ENCODE data around the gene JMJD1C. TPM values are rescaled to one million over a fixed set of nuclear protein-coding genes. Genes with fewer than 3 reads are reported as not detected.

Gene JMJD1C
- total RNA-seq, 2 experiments from 2014 or later, result 389 to 399 TPM

DNA sequence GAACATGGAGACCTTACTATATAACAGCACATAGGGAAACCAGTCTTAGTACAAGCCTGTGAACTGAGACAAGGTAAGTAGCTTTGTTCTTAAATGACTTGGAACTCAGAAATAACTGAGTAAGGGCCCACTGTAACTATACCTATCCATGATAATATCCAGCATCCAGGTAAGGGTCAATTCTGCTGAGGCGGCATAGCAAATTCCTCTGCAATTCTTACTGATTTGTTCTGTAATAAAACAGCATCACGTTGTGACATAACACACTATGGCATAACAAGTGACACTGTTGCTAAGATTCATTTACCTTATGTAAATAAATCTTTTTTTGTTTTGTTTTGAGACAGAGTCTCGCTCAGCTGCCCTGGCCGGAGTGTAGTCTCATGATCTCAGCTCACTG, 97.4 kb downstream of the JMJD1C start:
- Histone ChIP-seq H3K36me3 (ENCODE audit: insufficient read depth, low read length) (no peaks in the 10 kb centered on the region), H3K27ac (ENCODE audit: low read depth in 1 of 2, low read length in 2 of 2) (no peak overlapping the region), H3K27me3 (ENCODE audit: control insufficient read depth in 1 of 2, insufficient read depth in 2 of 2, low read length in 2 of 2) (no peaks in the 10 kb centered on the region), H3K4me1 (ENCODE audit: insufficient read depth, low read length) (no peaks in the 10 kb centered on the region), H3K9me3 (ENCODE audit: control insufficient read depth in 1 of 2, insufficient read depth in 1 of 2, low read length in 2 of 2) (no peaks in the 10 kb centered on the region), H3K4me3 (ENCODE audit: low read length) (no peak overlapping the region)
- ChIA-PET POLR2A (no interaction called here), CTCF (no interaction called here)
- peaks cover 2% of the 10 kb centered on the region for H3K9me3 Mint-ChIP-seq
- DNase-seq (no peak), ATAC-seq (ENCODE audit: poor library complexity) (no peak)
- TF ChIP-seq, protein P1, sequence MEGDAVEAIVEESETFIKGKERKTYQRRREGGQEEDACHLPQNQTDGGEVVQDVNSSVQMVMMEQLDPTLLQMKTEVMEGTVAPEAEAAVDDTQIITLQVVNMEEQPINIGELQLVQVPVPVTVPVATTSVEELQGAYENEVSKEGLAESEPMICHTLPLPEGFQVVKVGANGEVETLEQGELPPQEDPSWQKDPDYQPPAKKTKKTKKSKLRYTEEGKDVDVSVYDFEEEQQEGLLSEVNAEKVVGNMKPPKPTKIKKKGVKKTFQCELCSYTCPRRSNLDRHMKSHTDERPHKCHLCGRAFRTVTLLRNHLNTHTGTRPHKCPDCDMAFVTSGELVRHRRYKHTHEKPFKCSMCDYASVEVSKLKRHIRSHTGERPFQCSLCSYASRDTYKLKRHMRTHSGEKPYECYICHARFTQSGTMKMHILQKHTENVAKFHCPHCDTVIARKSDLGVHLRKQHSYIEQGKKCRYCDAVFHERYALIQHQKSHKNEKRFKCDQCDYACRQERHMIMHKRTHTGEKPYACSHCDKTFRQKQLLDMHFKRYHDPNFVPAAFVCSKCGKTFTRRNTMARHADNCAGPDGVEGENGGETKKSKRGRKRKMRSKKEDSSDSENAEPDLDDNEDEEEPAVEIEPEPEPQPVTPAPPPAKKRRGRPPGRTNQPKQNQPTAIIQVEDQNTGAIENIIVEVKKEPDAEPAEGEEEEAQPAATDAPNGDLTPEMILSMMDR (IDR thresholded peaks at IDR 0.05), result no peak
- H3K4me3 Mint-ChIP-seq, result no peak overlapping the region
- H3K27me3 Mint-ChIP-seq, result no peaks in the 10 kb centered on the region
- H3K27ac Mint-ChIP-seq, result no peak overlapping the region
- intact Hi-C loops (cut with DNase I, micrococcal nuclease), result loop anchor here in 1 of 2 experiments (5.0 kb wide), 1 partner anchor 1601 kb away; no protein-coding TSS in a partner anchor
- peaks cover 3% of the 10 kb centered on the region for H3K36me3 Mint-ChIP-seq (ENCODE audit: low read depth)
- peaks cover 9% of the 10 kb centered on the region for H3K4me1 Mint-ChIP-seq (ENCODE audit: low read depth)

DNA sequence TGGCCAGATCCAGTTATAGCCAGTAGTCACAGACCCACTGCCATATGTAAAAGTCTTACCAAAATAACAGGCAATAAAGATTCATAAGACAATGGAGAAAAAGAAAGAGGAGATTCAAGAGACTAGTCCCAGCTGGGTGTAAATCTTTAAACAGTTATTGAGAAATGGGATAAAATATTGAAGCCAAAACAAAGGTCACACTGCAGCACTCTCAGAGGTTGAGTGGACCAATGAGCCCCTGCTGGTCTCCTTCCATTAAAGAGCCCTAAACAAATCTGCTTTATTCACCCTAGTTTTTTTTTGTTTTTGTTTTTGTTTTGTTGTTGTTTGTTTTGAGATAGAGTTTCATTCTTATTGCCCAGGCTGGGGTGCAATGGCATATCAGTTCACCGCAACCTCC, 98.8 kb downstream of the JMJD1C start:
- H3K4me3 Mint-ChIP-seq, result no peak overlapping the region
- ATAC-seq (ENCODE audit: poor library complexity) (no peak), DNase-seq (no peak)
- no peak overlapping the region for H3K27ac ChIP-seq (ENCODE audit: low read depth in 1 of 2, low read length in 2 of 2)
- H3K27me3 Mint-ChIP-seq, result no peaks in the 10 kb centered on the region
- no peak overlapping the region for H3K4me3 ChIP-seq (ENCODE audit: low read length)
- ChIA-PET CTCF (no interaction called here), POLR2A (interaction anchor here (0.6 kb wide), 1 partner anchor 100 kb away, joined by 3 read pairs; no protein-coding TSS in a partner anchor)
- no peaks in the 10 kb centered on the region for H3K36me3 ChIP-seq (ENCODE audit: insufficient read depth, low read length)
- no peaks in the 10 kb centered on the region for H3K27me3 ChIP-seq (ENCODE audit: control insufficient read depth in 1 of 2, insufficient read depth in 2 of 2, low read length in 2 of 2)
- peaks cover 2% of the 10 kb centered on the region for H3K9me3 Mint-ChIP-seq
- H3K27ac Mint-ChIP-seq, result no peak overlapping the region
- TF ChIP-seq, protein P1 (IDR thresholded peaks at IDR 0.05), result no peak
- H3K4me1 ChIP-seq (ENCODE audit: insufficient read depth, low read length), result no peaks in the 10 kb centered on the region
- no peaks in the 10 kb centered on the region for H3K9me3 ChIP-seq (ENCODE audit: control insufficient read depth in 1 of 2, insufficient read depth in 1 of 2, low read length in 2 of 2)
- peaks cover 3% of the 10 kb centered on the region for H3K36me3 Mint-ChIP-seq (ENCODE audit: low read depth)
- intact Hi-C loops (cut with DNase I, micrococcal nuclease), result loop anchor here in 1 of 2 experiments (5.0 kb wide), 1 partner anchor 1600 kb away; no protein-coding TSS in a partner anchor
- H3K4me1 Mint-ChIP-seq (ENCODE audit: low read depth), result peaks cover 5% of the 10 kb centered on the region

DNA sequence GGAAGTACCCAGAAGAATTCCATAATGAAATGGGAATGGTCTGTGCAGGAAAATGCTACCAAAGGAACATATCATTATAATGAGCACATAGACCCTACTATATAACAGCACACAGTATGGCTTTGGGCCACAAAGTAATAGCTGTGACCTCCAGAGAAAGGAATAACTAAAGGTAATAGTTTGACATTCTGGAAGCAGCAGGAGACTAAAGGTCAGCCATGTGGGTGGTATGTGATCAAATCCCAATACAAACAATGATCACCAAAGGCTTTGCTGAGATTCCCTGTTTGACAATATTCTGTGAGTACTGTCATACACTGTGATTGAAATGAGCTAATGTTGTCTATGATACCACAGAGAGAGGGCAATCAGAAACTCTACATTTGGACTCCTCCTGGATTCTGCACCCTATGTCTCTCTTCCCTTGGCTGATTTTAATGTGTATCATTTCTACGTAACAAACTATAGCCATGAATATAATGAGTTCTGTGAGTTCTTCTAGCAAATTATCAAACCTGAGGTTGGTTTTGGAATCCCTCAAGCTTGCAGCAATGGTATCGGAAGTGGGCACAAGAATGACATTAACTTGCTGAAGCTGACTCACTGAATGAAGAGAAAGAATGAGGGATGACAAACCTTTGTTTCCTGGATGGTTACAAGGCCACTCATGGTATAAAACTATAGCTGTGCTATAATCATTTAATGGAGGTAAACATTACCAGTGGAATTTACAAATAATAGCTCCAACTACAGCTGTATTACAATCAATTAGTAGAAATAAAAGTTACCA, 99.6 kb downstream of the JMJD1C start:
- Histone ChIP-seq H3K36me3 (ENCODE audit: insufficient read depth, low read length) (no peaks in the 10 kb centered on the region), H3K4me1 (ENCODE audit: insufficient read depth, low read length) (no peaks in the 10 kb centered on the region), H3K9me3 (ENCODE audit: control insufficient read depth in 1 of 2, insufficient read depth in 1 of 2, low read length in 2 of 2) (no peaks in the 10 kb centered on the region), H3K27ac (ENCODE audit: low read depth in 1 of 2, low read length in 2 of 2) (no peak overlapping the region), H3K27me3 (ENCODE audit: control insufficient read depth in 1 of 2, insufficient read depth in 2 of 2, low read length in 2 of 2) (no peaks in the 10 kb centered on the region), H3K4me3 (ENCODE audit: low read length) (no peak overlapping the region)
- Mint-ChIP-seq H3K36me3 (ENCODE audit: low read depth) (peaks cover 3% of the 10 kb centered on the region), H3K4me1 (ENCODE audit: low read depth) (peaks cover 5% of the 10 kb centered on the region), H3K27ac (no peak overlapping the region), H3K4me3 (no peak overlapping the region), H3K9me3 (peaks cover 2% of the 10 kb centered on the region), H3K27me3 (no peaks in the 10 kb centered on the region)
- ChIA-PET CTCF (no interaction called here), POLR2A (no interaction called here)
- DNase-seq (no peak), ATAC-seq (ENCODE audit: poor library complexity) (no peak)
- TF ChIP-seq, protein P1 (IDR thresholded peaks at IDR 0.05), result no peak
- intact Hi-C loops (cut with DNase I, micrococcal nuclease), result loop anchor here in 1 of 2 experiments (5.0 kb wide), 1 partner anchor 1599 kb away; no protein-coding TSS in a partner anchor

Measured in CD4-positive, alpha-beta T cell (primary cell).